ENCODE results near the gene EVX2.

DNA sequence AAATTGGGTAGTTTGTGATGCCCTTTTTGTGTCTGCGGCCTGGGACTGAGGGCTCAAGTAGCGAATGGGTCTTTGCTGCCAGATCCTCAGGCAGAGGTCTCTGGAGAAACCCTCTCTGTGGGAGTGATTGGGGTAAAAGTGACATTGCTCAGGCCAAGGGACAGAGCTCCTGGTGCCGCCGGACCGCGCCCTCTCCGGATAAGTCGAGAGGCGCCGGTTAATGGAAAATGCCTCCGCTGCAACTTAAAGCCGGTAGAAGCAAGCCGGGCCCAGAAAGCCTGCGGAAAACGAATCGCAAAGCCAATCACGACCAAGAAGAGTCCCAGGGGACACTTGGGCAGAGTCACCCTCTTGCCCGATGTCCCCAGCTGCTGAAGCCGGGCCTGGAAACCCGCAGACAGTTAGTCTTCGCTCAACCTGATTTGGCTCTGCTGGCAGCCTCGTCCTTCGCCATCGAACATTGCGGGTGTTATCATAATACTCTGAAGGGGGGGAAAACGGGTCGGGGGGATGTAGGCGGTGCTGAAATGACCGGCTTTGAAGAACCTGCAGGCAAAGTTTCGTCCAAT is 15.5 kb upstream of the EVX2 start:
- TF ChIP-seq, protein P1, sequence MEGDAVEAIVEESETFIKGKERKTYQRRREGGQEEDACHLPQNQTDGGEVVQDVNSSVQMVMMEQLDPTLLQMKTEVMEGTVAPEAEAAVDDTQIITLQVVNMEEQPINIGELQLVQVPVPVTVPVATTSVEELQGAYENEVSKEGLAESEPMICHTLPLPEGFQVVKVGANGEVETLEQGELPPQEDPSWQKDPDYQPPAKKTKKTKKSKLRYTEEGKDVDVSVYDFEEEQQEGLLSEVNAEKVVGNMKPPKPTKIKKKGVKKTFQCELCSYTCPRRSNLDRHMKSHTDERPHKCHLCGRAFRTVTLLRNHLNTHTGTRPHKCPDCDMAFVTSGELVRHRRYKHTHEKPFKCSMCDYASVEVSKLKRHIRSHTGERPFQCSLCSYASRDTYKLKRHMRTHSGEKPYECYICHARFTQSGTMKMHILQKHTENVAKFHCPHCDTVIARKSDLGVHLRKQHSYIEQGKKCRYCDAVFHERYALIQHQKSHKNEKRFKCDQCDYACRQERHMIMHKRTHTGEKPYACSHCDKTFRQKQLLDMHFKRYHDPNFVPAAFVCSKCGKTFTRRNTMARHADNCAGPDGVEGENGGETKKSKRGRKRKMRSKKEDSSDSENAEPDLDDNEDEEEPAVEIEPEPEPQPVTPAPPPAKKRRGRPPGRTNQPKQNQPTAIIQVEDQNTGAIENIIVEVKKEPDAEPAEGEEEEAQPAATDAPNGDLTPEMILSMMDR (IDR thresholded peaks at IDR 0.05): no peak
- no peak for TF ChIP-seq ELF4 (CRISPR knock-in tag; IDR thresholded peaks at IDR 0.05; ENCODE audit: low read depth)
- TF ChIP-seq, protein P2, sequence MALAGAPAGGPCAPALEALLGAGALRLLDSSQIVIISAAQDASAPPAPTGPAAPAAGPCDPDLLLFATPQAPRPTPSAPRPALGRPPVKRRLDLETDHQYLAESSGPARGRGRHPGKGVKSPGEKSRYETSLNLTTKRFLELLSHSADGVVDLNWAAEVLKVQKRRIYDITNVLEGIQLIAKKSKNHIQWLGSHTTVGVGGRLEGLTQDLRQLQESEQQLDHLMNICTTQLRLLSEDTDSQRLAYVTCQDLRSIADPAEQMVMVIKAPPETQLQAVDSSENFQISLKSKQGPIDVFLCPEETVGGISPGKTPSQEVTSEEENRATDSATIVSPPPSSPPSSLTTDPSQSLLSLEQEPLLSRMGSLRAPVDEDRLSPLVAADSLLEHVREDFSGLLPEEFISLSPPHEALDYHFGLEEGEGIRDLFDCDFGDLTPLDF (CRISPR knock-in tag; IDR thresholded peaks at IDR 0.05): no peak

Measured in WTC11 (cell line).